GM18505 (cell line): ENCODE measurements around the gene LIN9.

Experiments used
- ATAC-seq: cut with Tn5 transposase; IDR thresholded peaks from one replicate; pipeline ENCODE4 v1.9.1; 2021; ENCODE audit not compliant: unreplicated experiment
- POLR2A ChIP-seq: IDR thresholded peaks from 4 replicates; pipeline ENCODE4 v1.6.1; 2011; ENCODE audit warnings: borderline replicate concordance; ENCODE audit not compliant: insufficient read depth, insufficient read length; ENCODE audit errors: extremely low read depth

LIN9 gene

DNA sequence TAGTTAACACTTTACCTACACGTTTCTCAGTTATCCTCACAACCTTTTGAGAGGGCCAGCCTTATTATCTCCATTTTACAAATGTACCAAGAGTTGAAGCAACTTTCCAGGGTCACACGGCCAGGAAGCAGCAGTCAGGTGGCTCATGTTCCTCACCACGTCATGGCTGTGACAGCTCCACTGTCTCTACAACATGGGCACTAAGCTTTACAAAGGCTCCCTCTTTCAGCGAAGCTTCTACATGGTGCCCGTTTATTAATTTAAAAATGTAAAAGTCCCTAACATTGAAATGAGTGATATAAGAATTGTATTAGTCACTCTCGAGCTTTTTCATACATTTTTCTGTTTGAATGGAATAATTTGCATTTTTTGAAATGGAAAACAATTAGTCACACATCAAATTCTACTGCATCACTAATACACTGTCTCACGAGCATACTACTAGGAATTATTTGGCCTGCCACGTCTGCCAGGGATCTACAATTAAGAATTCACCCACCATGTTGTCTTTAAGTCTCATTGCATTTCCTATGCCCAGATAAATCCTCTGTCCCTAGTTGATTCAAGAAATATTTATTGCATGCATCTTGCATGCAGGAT is 28.4 kb upstream of the LIN9 start:
- ATAC-seq: no peak
- TF ChIP-seq POLR2A: no peak

DNA sequence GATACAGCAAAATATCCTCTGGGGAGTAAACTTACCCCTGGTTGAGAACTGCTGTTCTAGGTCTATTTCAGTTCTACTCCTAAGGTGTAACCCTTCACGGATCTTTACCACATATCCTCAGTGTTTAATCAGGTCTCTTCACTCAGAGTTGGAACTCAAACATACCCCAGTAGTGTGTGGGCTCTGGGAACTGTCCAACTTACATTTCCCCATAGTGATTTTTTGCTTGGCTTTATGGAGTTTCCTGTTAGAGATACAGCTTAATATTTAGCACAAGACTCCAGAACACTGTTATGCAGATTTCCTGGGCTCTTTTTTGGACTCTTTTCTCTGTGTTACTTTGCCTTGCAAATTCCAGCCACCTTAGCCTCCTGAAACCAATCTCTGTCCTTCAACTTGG is 26.7 kb upstream of the LIN9 start:
- ATAC-seq: no peak
- no peak for TF ChIP-seq POLR2A

DNA sequence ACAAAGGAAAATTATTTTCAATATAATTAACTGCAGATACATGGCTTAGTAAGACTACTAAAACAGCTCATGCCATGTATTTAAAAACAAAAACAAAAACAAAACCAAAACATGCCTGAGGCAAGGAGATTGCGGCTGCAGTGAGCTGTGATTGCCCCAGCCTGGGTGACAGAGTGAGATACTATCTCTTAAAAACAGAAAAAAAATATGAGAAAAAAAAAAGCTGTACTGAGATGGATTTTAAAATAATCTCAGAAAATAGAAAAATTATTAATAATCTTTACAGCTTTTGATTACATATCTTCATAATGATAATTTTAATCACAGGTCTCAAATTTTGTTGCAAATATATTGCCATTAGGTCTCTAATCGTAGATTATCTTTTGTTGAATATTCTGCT is 24.0 kb upstream of the LIN9 start:
- ATAC-seq: no peak
- no peak for TF ChIP-seq POLR2A

DNA sequence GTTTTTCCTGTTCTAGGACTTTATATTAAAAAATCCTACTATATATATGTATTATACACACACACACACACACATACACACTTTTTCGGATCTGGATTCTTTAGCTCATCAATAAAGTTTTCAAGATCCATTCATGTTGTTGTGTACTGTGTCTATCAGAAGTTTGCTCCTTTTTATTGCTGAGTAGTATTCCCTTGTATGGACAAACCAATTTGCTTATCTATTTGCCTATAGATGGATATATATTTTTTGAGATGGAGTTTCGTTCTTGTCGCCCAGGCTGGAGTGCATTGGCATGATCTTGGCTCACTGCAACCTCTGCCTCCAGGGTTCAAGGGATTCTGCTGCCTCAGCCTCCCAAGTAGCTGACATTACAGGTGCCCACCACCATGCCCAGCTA is 20.3 kb upstream of the LIN9 start:
- ATAC-seq: no peak
- no peak for TF ChIP-seq POLR2A

DNA sequence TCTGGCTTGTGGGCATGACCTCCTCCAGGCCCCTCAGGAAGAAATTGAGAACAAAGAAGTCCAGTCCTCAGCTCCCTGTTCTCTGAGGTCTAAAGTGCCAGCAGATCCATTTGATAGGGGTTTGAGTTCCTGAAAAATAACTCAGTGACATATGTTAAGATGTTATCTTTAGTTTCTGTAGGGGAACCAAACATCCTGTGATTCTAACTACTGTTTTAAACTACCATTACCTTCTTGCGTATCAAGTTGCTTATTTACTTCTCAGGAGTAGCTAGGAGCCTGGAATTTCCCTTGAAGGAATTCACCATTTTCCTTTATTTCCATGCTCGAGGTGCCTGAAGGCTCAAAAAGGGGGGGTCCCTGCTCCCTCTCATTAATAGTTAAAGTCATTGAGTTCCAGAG is 18.8 kb upstream of the LIN9 start:
- no peak for TF ChIP-seq POLR2A
- no peak for ATAC-seq

DNA sequence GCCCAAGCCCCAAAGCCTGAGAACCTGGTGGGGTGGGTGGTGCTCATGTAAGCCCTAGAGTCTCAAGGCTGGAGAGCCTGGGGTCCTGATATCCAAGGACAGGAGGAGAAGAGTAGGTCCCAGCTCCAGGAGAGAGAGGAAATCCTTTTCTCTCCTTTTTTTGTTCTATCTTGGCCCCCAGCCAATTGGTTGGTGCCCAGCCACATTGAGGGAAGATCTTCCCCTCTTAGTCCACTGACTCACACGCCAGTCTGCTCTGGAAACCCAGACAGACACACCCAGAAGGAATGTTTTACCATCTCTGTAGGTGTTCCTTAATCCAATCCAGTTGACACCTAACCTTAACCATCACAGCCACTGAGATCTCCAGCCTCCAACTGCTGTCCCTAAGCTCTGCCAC is 16.2 kb upstream of the LIN9 start:
- TF ChIP-seq POLR2A: no peak
- no peak for ATAC-seq

DNA sequence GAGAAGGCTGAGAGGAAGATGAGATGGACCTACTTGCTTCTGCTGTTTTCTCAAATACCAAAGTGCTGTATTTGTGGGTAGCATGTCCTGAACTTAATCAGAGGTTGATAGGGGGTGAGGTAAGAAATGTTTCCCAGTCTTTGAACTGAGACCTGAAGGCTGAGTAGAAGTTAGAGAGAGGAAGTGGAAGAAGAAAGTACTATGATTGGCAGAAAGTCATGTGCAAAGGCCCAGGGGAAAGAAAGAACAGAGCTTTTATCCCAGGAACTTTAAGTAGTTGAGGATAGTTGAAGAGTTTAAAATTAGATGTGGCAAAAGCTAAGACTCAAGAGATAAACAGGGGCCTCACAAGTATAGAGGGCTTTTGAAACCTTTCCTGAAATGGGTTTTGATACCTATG is 15.5 kb upstream of the LIN9 start:
- TF ChIP-seq POLR2A: no peak

DNA sequence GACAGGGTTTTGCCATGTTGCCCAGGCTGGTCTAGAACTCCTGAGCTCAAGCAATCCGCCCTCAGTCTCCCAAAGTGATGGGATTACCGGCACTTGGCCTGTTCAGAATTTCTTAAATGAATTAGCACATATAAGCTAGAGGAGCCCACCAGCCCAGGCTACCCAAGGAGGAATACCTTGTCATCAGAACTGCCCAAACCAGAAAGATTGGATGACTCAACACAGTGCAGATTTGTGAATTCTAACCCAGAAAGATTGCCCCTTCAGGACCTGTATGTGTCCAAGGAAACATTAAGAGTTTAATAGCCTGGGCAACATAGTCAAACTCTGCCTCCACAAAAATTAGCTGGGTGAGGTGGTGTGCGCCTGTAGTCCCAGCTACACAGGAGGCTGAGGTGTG is 14.0 kb upstream of the LIN9 start:
- ATAC-seq: no peak

More for the DNA sequence above, 15.5 kb upstream of the LIN9 start:
- no peak for ATAC-seq

DNA sequence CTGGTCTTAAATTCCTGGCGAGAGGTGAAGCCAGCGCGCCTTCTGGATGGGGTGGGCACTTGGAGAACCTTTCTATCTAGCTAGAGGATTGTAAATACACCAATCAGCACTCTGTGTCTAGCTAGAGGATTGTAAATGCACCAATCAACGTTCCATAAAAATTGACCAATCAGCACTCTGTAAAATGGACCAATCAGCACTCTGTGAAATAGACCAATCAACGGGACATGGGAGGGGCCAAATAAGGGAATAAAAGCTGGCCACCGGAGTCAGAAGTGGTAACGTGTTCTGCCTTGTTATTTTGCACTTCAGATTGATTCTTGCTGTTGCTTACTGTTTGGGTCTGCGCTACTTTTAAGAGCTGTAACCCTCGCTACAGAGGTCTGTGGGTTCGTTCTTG is 12.0 kb upstream of the LIN9 start:
- TF ChIP-seq POLR2A: no peak
- no peak for ATAC-seq

More for the DNA sequence above, 14.0 kb upstream of the LIN9 start:
- TF ChIP-seq POLR2A: no peak

DNA sequence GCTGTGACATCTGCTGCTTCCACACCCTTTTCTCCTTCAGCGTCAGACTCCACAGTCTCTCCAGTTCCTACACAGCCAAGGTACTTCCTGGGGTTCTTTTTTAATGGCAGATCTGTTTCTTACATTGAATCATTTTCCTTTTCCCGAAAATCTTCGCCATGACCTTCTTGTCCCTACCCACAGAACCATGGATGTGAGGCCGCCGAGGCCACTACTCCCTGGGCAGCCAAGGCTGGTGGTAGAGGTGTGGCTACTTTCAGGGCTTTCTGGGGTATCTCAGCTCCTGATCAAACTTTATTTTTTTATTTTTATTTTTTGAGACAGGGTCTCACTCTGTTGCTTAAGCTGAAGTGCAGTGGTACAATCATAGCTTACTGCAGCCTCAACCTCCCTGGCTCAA is 9.5 kb upstream of the LIN9 start:
- no peak for TF ChIP-seq POLR2A
- ATAC-seq: no peak

DNA sequence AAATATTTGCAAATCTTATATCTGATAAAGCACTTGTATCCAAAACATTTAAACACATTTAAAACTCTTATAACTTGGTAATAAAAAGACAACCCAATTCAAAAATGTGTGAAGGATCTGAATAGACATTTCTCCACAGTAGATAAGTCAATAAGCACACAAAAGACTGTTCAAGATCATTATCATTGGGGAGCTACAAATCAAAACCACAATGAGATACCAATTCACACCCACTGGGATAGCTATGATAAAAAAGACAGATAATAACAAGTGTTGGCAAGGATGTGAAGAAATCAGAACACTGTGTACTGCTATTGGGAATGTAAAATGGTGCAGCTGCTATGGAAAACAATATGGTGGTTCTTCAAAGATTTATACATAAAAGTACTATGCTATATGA is 5.1 kb upstream of the LIN9 start:
- ATAC-seq: no peak
- no peak for TF ChIP-seq POLR2A

DNA sequence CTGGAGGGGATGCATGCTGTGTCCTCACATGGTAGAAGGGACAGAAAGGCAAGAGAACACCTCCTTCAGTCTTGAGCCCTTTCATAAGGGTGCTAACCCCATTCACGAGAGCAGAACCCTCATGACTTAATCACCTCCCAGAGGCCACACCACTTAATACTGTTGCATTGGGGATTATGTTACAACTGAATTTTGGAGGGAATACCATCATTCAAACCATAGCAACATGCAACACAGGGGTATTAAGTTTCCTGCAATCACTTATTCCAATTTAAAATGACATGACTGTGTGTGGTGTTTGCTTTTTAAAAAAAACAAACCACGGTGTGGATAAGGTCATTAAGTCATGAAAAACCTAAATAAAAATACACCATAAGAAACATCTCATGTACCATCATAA is 3.1 kb upstream of the LIN9 start:
- no peak for TF ChIP-seq POLR2A
- ATAC-seq: no peak

DNA sequence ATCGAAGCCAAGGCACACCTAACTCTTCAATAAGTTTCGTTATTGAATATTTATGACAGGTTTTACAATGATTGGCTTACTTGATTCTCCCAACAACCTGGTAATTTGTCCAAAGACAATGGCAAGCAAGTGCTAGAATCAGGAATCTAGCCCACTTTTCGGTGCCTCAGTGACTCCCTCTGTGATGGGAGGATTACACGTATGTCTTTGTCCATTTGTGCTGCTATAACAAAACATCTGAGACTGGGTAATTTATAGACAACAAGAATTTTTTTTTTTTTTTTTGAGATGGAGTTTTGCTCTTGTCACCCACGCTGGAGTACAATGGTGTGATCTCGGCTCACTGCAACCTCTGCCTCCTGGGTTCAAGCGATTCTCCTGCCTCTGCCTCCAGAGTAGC is 2.4 kb upstream of the LIN9 start:
- no peak for TF ChIP-seq POLR2A

DNA sequence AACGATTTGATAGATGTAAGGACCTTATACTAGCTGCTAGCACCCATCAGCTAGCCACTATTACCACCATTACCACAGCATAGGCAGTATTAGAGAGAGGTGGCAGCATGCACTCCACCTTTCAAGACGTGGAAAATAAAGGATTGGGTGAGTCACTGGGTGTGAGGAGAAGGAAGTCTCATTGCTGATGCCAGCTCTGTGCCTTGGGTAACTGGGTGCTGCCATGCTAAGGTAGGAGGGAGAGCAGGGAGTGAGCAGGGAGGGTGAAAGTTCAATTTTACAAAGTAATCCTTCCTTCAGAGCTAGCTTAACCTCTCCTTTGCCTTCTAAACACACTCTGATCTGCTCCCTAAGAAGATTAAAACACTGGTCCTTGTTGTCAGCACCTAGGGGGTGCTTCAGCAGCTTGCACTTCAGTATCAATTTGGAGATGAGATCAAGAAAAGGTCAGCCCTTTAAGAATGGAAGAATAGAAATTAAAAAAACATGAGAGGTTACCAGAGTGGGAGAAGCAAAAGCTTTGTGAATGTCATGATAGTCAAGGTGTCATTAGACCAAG is 1.8 kb upstream of the LIN9 start:
- no peak for TF ChIP-seq POLR2A
- ATAC-seq: no peak

More for the DNA sequence above, 2.4 kb upstream of the LIN9 start:
- no peak for ATAC-seq

DNA sequence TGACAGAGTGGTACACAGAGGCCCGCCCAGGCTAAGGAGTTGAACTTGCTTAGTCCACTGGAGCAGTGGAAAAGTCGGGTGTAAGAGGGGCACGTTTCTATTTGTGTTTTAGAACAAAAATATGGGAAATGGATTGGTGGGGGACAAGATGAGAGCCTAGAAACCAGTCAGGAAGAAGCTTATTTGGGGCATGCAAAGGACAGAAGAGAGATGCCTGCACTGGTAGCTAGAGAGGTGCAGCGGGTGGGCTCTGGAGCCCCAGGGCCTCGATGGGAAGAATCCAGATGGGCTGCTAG is 1.2 kb upstream of the LIN9 start:
- ATAC-seq: no peak

More for the DNA sequence above, 1.2 kb upstream of the LIN9 start:
- no peak for TF ChIP-seq POLR2A
